ENCODE data around the gene PEX26. TPM values are rescaled to one million over a fixed set of nuclear protein-coding genes. Genes with fewer than 3 reads are reported as not detected.

PEX26 gene
- total and polyA plus RNA-seq, 2 donors (not counting 1 experiment from before 2014, with no cell fraction given) = 10.9 to 33.4 TPM

- POLR2A ChIA-PET = no interaction called here
- H3K4me1 ChIP-seq (ENCODE audit: control insufficient read depth in 2 of 2, insufficient read depth in 2 of 2, low read length in 2 of 2) = peaks cover 0 to 2% of the 10 kb centered on the region in 2 donors
- no peak overlapping the region for H2AFZ ChIP-seq (ENCODE audit: insufficient read depth, low read depth, low read length, poor library complexity, severe bottlenecking)
- no peak overlapping the region for H3K4me3 ChIP-seq (ENCODE audit: control extremely low read depth in 1 of 5, extremely low read depth in 1 of 5, insufficient read depth in 1 of 5, low read depth in 2 of 5, low read length in 4 of 5)
- no peak overlapping the region for H3K4me3 Mint-ChIP-seq
- H4K20me1 ChIP-seq (ENCODE audit: control insufficient read depth, insufficient read depth, low read length, poor library complexity, severe bottlenecking) = no peaks in the 10 kb centered on the region
- no peak overlapping the region for H3K27ac Mint-ChIP-seq
- CTCF ChIA-PET = no interaction called here
- H3K27ac ChIP-seq (ENCODE audit: low read length in 2 of 2) = no peak overlapping the region
- H3K9ac ChIP-seq (ENCODE audit: low read length) = no peak overlapping the region
- H3K9me3 ChIP-seq (ENCODE audit: control extremely low read depth in 1 of 3, control insufficient read depth in 2 of 3, insufficient read depth in 1 of 3, low read length in 2 of 3) = peaks cover 0 to 6% (median 0%) of the 10 kb centered on the region in 3 donors
- H3K4me2 ChIP-seq (replicated peaks; ENCODE audit: low read depth, low read length, poor library complexity, severe bottlenecking) = no peak overlapping the region
- H3K9me3 Mint-ChIP-seq (ENCODE audit: insufficient read depth) = no peaks in the 10 kb centered on the region
- intact Hi-C loops (cut with micrococcal nuclease) = no loop called here
- H3K4me1 Mint-ChIP-seq = no peaks in the 10 kb centered on the region
- no peak for ATAC-seq (ENCODE audit: low read depth)
- H3K36me3 ChIP-seq (replicated peaks in 1 of 2; ENCODE audit: control extremely low read depth in 1 of 2, control insufficient read depth in 1 of 2, extremely low read depth in 1 of 2, insufficient read depth in 2 of 2, low read length in 1 of 2) = no peaks in the 10 kb centered on the region
- H3K27me3 Mint-ChIP-seq = no peaks in the 10 kb centered on the region
- DNase-seq = no peak
- no peaks in the 10 kb centered on the region for H3K27me3 ChIP-seq (replicated peaks in 1 of 4; ENCODE audit: control extremely low read depth in 1 of 4, control insufficient read depth in 3 of 4, insufficient read depth in 4 of 4, low read length in 3 of 4)
- no peaks in the 10 kb centered on the region for H3K79me2 ChIP-seq (ENCODE audit: control insufficient read depth, insufficient read depth, low read length)
- TF ChIP-seq CTCF (IDR thresholded peaks at IDR 0.05) (no peak), EZH2 (IDR thresholded peaks at IDR 0.05; ENCODE audit: borderline replicate concordance, insufficient read depth, low read depth, low read length, poor library complexity, severe bottlenecking) (no peak)
These were observed 66.3 kb downstream of the PEX26 start for GRCh38 chr22:18144105-18144504.

- ChIA-PET POLR2A (no interaction called here), CTCF (no interaction called here)
- Mint-ChIP-seq H3K9me3 (ENCODE audit: insufficient read depth) (no peaks in the 10 kb centered on the region), H3K4me3 (no peak overlapping the region), H3K4me1 (peaks cover 11% of the 10 kb centered on the region), H3K27me3 (no peaks in the 10 kb centered on the region), H3K27ac (no peak overlapping the region)
- intact Hi-C loops (cut with micrococcal nuclease) = no loop called here
- ATAC-seq (ENCODE audit: low read depth) (no peak), DNase-seq (no peak)
- no peaks in the 10 kb centered on the region for H3K79me2 ChIP-seq (ENCODE audit: control insufficient read depth, insufficient read depth, low read length)
- no peak for TF ChIP-seq CTCF (IDR thresholded peaks at IDR 0.05)
- no peak for TF ChIP-seq EZH2 (IDR thresholded peaks at IDR 0.05; ENCODE audit: borderline replicate concordance, insufficient read depth, low read depth, low read length, poor library complexity, severe bottlenecking)
- H3K9ac ChIP-seq (ENCODE audit: low read length) = no peak overlapping the region
- H3K4me1 ChIP-seq (ENCODE audit: control insufficient read depth in 2 of 2, insufficient read depth in 2 of 2, low read length in 2 of 2) = peaks cover 6 to 14% of the 10 kb centered on the region in 2 donors
- no peak overlapping the region for H2AFZ ChIP-seq (ENCODE audit: insufficient read depth, low read depth, low read length, poor library complexity, severe bottlenecking)
- no peaks in the 10 kb centered on the region for H4K20me1 ChIP-seq (ENCODE audit: control insufficient read depth, insufficient read depth, low read length, poor library complexity, severe bottlenecking)
- H3K27me3 ChIP-seq (replicated peaks in 1 of 4; ENCODE audit: control extremely low read depth in 1 of 4, control insufficient read depth in 3 of 4, insufficient read depth in 4 of 4, low read length in 3 of 4) = no peaks in the 10 kb centered on the region
- H3K4me2 ChIP-seq (replicated peaks; ENCODE audit: low read depth, low read length, poor library complexity, severe bottlenecking) = no peak overlapping the region
- H3K27ac ChIP-seq (ENCODE audit: low read length in 2 of 2) = no peak overlapping the region
- H3K9me3 ChIP-seq (ENCODE audit: control extremely low read depth in 1 of 3, control insufficient read depth in 2 of 3, insufficient read depth in 1 of 3, low read length in 2 of 3) = peaks cover 0 to 6% (median 0%) of the 10 kb centered on the region in 3 donors
- 93% methylated on average over 15 of the region's 23 CpGs for WGBS (ENCODE audit: insufficient coverage)
- H3K4me3 ChIP-seq (ENCODE audit: control extremely low read depth in 1 of 5, extremely low read depth in 1 of 5, insufficient read depth in 1 of 5, low read depth in 2 of 5, low read length in 4 of 5) = no peak overlapping the region
- H3K36me3 ChIP-seq (replicated peaks in 1 of 2; ENCODE audit: control extremely low read depth in 1 of 2, control insufficient read depth in 1 of 2, extremely low read depth in 1 of 2, insufficient read depth in 2 of 2, low read length in 1 of 2) = no peaks in the 10 kb centered on the region
These were observed 68.0 kb downstream of the PEX26 start for GRCh38 chr22:18145676-18146388.

Data from B cell (primary cell).